GM13976 (cell line): ENCODE measurements around the gene PTGDS.
A peak's percentile ranks its signal among the peaks of the same experiment; 100 is the strongest.

Source experiments
- DNase-seq: peaks from one replicate; pipeline ENCODE4 v3.0.0; 2012; ENCODE audit warnings: low spot score
- in situ Hi-C: fragments of 300-500 bp; cut with MboI; formaldehyde crosslinking; loops from one replicate; pipeline ENCODE4 v1.12.0; 2022; ENCODE audit warnings: low sequenced_read_pairs, mixed read lengths, inconsistent platforms; ENCODE audit not compliant: unreplicated experiment
- TF ChIP-seq, protein P1 (sequence below): IDR thresholded peaks from 2 replicates; pipeline ENCODE4 v1.5.1; 2012; ENCODE audit warnings: borderline replicate concordance, mild to moderate bottlenecking; ENCODE audit not compliant: insufficient read depth; ENCODE audit errors: extremely low read depth, missing control alignments, control extremely low read depth

Gene PTGDS

GRCh38 chr9:137029058-137029936 is 52.0 kb downstream of the PTGDS start:
- DNase-seq, result peak; percentile 86
- in situ Hi-C loops, result no loop called here
- TF ChIP-seq, protein P1, sequence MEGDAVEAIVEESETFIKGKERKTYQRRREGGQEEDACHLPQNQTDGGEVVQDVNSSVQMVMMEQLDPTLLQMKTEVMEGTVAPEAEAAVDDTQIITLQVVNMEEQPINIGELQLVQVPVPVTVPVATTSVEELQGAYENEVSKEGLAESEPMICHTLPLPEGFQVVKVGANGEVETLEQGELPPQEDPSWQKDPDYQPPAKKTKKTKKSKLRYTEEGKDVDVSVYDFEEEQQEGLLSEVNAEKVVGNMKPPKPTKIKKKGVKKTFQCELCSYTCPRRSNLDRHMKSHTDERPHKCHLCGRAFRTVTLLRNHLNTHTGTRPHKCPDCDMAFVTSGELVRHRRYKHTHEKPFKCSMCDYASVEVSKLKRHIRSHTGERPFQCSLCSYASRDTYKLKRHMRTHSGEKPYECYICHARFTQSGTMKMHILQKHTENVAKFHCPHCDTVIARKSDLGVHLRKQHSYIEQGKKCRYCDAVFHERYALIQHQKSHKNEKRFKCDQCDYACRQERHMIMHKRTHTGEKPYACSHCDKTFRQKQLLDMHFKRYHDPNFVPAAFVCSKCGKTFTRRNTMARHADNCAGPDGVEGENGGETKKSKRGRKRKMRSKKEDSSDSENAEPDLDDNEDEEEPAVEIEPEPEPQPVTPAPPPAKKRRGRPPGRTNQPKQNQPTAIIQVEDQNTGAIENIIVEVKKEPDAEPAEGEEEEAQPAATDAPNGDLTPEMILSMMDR, result peak; percentile 93

DNA sequence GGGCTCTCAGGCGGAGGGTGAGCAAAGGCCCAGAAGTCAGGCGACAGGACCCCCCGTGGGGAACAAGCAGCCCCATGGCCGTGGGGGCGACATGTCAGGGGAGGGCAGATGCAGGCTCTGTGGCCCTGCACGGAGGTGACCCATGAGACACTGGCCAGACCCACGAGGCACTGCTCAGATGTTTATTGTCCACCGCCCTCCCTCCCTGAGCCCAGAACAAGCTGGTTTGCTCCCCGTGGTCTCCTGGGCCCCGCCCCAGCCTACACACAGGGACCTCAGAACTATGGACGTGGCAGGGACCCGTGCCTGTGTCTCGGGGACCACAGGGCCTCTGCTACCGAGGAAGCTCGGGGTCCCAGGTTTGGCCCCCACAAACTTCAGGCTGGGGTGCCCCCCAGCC is 52.7 kb downstream of the PTGDS start:
- DNase-seq, result no peak
- TF ChIP-seq, protein P1, result no peak
- in situ Hi-C loops, result loop anchor here (10.0 kb wide), 1 partner anchor 255 kb away; no protein-coding TSS in a partner anchor

DNA sequence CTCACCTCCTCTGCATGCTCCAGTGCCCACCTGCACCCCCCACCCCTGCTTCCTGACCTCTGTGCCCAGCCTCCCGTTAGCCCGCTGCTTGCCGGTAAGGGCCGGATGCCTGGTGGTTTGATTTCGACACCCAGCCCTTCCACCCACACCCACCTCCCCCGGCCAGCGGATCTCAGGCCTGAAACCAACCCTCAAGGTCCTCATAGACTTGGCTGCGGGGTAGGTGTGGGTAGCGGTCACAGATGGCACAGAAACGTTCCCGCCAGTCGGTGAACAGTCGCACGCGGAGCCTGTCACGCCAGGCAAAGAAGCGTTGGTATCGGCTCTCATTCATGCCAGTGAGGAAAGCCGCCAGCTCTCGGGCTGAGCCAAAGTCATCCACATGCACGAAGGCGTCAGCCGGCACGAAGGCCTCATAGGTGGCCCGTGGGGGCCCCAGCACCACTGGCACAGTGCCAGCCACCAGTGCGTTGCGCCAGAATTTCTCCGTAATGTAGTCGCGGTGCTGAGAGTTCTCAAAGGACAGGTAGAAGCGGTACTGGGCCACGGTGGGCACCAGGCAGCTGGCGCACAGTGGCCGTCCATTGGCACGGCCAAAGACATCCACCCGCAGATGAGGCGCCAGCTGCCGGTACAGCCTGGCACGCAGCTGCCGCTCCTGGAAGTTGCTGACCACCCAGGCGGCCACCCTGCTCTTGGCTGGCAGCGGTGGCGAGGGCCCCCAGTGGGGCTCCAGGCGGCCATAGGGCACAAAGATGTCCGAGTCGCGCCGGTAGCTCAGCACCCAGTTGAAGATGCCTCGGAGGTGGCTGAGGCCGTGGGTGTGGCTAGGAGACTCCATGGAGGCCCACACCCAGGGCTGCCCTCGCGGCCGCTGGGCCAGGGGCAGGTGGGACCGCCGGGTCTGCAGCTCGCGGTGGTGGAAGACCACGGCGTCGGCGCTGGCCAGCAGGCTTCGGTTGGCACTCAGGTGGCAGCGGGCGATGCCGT is 53.5 kb downstream of the PTGDS start:
- TF ChIP-seq, protein P1, result no peak
- in situ Hi-C loops, result loop anchor here (10.0 kb wide), 1 partner anchor 256 kb away; no protein-coding TSS in a partner anchor
- no peak for DNase-seq
